GM18951 (cell line): Measurements from ENCODE around the gene CTSH.
"Not testable (repeated sequence)": the region's sequence is repeated elsewhere in the genome, so short reads cannot be mapped to it uniquely, and the experiment has no call there.

Source experiments
- POLR2A ChIP-seq: IDR thresholded peaks from 4 replicates; pipeline ENCODE4 v1.6.1; 2011; ENCODE audit warnings: mild to moderate bottlenecking; ENCODE audit not compliant: insufficient read length, insufficient read depth; ENCODE audit errors: extremely low read depth
- in situ Hi-C: fragments of 300-500 bp; cut with MboI; formaldehyde crosslinking; loops from one replicate; pipeline ENCODE4 v1.12.0; 2022; ENCODE audit warnings: low sequenced_read_pairs, mixed read lengths, inconsistent platforms; ENCODE audit not compliant: unreplicated experiment

CTSH gene

GRCh38 chr15:78872972-78873792, 71.7 kb downstream of the CTSH start:
- in situ Hi-C loops, result no loop called here
- peak; percentile 66 for TF ChIP-seq POLR2A

- in situ Hi-C loops, result no loop called here
- no peak for TF ChIP-seq POLR2A
Measured at GRCh38 chr15:78872155-78872971, 72.5 kb downstream of the CTSH start, which contains the start of gene MORF4L1. Gene MORF4L1 (plus strand): TSS chr15:78872890. CDS start chr15:78873018, 128 bp downstream.

GRCh38 chr15:78871483-78872127, 73.2 kb downstream of the CTSH start:
- in situ Hi-C loops, result not testable (repeated sequence)
